UCSD-AML1 (cell line): ENCODE results near the gene SPIRE1.
"Not testable (repeated sequence)": the region's sequence is repeated elsewhere in the genome, so short reads cannot be mapped to it uniquely, and the experiment has no call there.

Source experiments
- DNase-seq: peaks from one replicate; lab custom pipeline; 2025; ENCODE audit not compliant: unreplicated experiment; lab: John Stamatoyannopoulos, UW

Gene SPIRE1

GRCh38 chr18:12422936-12423335, 235.0 kb downstream of the SPIRE1 start:
- DNase-seq, result peak; percentile 53

DNA sequence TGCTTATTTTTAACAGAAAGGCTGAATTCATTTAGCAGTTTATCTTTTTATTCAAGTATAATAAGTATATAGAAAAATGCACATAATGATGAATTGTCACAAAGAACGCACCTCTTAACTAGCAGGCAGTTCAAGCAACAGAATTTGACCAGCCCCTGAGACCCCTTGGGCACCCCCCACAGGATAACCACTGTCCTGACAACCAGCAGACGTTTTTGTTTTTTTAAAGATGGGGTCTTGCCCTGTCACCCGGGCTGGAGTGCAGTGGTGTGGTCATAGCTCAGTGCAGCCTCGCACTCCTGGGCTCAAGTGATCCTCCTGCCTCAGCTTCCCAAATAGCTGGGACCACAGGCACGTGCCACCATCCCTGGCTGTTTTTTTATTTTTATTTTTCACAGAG, 236.2 kb downstream of the SPIRE1 start:
- no peak for DNase-seq

DNA sequence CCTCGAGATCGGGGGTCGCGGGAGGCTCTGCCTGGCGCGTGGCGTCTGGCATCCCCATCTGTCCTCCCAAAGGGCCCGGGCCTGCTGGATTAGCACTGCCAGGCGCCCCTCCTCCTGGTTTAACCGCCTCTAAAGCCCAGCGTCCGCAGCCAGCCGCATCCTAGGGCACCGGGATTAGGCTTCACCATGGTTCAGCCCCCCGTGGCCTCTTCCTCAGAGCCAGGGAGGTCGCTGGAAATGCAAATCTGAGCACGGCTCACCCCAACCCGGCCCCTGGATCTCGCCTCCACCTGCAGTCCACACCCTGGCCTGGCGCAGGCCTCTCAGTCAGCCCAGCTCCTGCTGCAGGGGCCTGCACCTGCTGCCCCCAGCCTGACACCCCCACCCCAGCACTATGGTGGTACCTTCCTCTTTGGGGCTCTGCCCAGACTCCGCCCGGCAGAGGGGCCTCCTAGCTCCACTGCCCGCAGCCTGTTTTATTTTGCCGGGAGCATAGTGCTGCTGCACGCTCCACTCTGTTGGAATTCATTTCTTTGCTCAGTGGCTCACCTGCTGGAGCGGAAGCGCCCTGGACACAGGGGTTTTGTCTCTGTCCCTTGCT, 237.0 kb downstream of the SPIRE1 start:
- DNase-seq, result no peak

GRCh38 chr18:12417687-12418086, 240.2 kb downstream of the SPIRE1 start:
- no peak for DNase-seq

DNA sequence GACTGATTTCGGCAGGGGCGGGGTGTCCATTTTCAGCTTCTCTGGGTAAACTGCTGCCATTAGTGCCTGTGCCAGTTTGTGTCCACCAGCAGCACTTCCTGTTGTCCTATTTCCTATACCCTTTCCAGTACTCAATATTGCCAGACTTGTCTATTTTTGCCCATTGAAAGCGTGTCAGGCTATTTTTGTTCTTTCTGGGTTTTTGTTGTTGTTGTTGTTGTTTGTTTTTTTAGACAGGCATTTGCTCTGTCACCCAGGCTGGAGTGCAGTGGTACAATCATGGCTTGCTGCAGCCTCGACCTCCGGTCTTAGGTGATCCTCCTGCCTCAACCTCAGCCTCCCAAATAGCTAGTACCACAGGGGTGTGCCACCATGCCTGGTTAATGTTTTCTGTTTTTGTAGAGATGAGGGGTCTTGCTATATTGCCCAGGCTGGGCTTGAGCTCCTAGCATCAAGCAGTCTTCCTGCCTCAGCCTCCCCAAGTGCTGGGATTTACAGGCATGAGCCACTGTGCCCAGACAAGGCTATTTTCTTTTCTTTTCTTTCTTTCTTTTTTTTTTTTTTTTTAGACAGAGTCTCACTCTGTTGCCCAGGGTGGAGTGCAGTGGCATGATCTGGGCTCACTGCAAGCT, 241.7 kb downstream of the SPIRE1 start:
- no peak for DNase-seq

GRCh38 chr18:12411456-12411855, 246.5 kb downstream of the SPIRE1 start:
- DNase-seq, result no peak

- DNase-seq, result not testable (repeated sequence)
Measured at GRCh38 chr18:12410747-12411146, 247.2 kb downstream of the SPIRE1 start.

DNA sequence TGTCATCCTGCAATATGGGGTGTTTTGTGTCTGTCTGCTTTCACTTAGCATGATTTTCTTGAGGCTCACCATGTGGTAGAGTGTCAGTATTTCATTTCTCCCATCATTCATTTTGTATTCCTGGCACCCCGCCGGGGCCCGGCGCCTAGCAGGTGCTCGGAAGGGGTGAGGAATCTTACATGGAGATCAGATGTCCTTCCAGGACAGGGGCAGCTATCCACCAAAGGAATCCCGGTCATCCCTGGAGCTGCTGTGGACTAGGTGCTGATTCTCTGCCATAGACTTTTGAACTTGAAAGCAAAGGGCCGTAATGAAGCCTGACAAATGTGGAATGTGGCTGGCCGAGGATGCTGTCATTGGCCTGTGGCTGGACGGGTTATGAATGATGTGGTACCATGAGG, 247.8 kb downstream of the SPIRE1 start:
- no peak for DNase-seq

DNA sequence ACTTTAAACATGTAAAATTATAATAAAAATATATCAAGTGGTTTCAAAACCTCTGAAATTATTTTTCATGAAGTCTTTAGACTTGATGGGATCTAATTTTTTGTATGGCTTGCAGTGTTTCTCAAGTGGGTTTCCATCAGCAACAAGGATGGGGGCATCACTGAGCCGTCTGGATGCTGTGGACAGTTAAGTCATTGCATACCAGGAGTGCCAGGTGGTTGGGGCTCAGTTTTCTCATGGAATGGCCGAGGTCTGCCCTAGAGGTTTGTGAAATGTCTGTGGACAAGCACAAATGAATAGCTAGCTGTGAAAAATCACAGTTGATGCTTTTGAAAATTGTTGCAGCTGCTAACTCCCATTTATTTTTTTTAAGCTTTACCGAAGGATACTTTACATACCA, 248.4 kb downstream of the SPIRE1 start:
- DNase-seq, result no peak

DNA sequence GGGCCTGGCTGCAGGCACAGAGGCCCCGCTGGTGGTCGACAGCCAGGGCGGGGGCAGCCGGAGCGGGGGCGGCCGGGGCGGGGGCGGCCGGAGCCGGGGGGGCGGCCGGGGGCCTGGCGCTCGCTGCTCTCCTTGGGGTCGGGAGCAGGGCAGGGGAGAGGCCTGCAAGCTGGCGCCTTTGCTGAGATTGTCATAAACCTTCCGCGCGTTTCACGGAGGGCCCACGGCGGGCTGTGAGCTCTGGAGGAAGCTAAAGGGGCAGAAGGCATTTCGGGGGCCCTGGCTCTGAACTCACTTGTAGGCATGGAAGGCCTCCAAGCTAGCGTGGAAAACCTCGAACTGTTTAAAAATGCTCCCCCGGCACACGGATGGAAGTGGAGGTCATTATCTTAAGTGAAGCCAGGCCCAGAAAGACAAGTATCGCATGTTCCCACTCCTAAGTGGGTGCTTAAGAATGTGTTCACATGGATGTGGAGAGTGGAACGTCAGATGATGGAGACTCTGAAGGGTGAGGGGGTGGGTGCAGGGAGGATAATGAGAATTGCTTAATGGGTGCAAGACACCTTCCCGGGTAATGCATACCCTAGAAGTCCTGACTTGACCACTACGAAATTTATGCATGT, 249.5 kb downstream of the SPIRE1 start:
- DNase-seq, result no peak

GRCh38 chr18:12406371-12407111, 251.4 kb downstream of the SPIRE1 start:
- DNase-seq, result no peak

GRCh38 chr18:12405066-12405465, 252.8 kb downstream of the SPIRE1 start:
- DNase-seq, result no peak

DNA sequence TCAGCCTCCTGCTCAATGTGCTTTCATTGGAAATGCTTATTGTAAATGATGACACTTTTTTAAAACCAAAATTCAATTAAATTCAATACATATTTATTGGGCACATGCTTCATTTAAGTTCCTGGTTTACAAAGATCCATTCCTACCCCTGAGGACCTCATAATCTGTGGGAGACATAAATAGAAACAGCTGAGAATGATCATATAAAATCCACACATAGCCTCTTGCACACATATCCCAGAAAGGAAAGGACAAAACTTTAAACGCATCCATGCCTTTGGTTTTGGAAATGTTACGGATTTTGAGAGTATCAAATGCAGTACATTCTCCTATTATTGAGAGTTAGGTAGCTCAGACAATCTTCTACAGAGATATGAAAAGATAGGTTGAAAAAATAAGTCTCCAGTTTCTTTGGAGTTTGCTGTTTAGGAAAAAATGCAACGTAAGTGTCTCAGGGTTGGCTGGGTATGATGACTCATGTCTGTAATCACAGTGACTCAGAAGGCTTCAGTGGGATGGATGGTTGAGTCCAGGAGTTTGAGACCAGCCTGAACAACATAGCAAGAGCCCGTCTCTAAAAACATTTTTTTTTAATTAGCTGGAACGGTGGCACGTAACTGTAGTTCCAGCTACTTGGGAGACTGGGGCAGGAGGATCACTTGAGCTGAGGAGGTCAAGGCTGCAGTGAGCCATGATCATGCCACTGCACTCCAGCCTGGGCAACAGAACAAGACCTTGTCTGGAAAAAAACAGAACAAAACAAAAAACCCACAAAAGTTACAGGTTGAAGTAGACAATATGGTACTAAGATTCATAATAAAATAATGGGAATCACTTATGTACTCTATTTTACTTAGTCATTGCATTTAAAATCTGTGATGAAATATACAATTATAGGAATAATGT, 254.1 kb downstream of the SPIRE1 start:
- no peak for DNase-seq

DNA sequence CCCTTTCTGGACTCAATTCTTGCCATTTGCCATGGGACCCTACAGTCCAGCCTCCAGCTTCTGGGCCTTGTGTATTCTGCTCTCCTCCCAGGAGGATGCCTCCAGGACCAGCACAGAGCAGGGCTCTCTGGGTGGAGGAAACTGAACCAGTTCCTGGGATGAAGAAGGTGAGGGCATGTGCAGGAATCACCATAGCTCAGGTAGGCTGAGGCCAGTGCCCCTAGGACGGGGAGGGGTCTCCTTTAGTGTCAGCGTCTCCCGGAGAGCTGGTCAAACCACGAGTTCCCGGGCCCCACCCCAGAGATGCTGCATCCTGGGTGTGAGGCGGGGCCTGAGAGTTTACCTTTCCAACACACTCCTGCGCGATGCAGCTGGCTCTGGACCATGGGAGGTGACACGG, 256.0 kb downstream of the SPIRE1 start:
- no peak for DNase-seq

DNA sequence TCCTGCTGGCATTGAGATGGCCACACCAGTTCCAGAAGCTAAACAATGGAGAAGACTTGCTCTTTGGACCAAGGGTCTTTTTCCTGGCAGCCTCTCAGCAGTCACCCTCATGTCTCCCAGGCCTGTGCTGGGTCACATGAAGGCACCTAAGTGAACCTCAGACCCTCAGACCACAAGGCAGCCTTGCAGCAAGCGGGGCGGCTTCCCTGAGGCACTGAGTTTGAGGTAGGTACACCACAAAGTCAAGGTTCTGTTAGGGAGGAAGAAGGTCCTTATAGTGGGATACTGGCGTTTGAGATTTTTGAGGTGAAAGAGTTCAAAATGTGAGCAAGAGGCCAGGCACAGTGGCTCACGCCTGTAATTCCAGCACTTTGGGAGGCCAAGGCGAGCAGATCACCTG, 258.7 kb downstream of the SPIRE1 start:
- DNase-seq, result no peak

- DNase-seq, result no peak
Measured at GRCh38 chr18:12398625-12399024, 259.3 kb downstream of the SPIRE1 start.

- no peak for DNase-seq
Measured at GRCh38 chr18:12397793-12398192, 260.1 kb downstream of the SPIRE1 start.

DNA sequence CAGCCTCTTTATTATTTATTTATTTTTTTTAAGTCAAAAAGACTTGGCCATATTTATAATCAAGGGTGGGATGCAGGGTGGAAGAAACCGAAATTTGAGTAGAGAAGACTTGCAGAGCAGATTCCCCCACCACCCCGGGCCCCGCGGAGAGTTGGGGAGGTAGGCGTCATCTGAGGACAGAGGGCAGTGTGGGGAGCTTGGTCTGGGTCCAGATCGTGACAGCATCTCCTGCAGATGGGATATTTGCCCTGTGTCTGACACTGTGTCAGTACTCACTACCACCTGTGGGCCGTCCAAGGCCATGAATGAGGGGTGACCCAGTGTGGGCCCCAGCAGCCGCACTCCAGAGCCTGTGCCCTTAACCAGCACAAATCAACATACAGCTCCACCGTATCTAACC, 260.7 kb downstream of the SPIRE1 start:
- no peak for DNase-seq
